Stimulated activated CD4-positive, alpha-beta T cell treated with anti-CD3 and anti-CD28 coated beads, Interleukin-2, amount 100 ng/mL, for 24 hours (primary cell): Measurements from ENCODE around the gene GUCY1B1.
"Not testable (repeated sequence)": the region's sequence is repeated elsewhere in the genome, so short reads cannot be mapped to it uniquely, and the experiment has no call there.

Source experiments
- DNase-seq, 2 donors: peaks; one replicate each; pipeline ENCODE4 v3.0.0-alpha.2; 2020

The GUCY1B1 gene

GRCh38 chr4:155762334-155762733 lies 3.5 kb downstream of the GUCY1B1 start:
- no peak for DNase-seq

GRCh38 chr4:155763551-155763950 lies 4.7 kb downstream of the GUCY1B1 start:
- no peak for DNase-seq

DNA sequence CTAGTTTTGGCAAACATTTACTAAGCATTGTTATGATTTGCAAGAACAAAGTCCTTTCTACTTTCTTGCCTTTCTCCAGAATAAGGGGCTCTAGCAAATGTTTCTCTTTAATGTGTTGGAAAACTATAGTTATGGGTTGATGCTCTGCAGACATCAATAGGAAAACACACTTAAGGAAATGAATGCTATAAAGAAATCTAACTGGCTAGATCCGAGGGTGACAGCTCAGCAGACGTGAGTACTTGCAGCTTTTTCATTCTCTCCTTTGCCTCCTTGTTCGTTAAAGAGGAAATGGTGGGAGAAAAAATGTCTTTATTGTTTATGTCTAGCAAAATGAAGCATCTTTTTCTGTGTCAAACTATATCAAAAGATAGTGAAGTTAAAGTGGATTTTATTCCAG lies 6.3 kb downstream of the GUCY1B1 start:
- no peak for DNase-seq

DNA sequence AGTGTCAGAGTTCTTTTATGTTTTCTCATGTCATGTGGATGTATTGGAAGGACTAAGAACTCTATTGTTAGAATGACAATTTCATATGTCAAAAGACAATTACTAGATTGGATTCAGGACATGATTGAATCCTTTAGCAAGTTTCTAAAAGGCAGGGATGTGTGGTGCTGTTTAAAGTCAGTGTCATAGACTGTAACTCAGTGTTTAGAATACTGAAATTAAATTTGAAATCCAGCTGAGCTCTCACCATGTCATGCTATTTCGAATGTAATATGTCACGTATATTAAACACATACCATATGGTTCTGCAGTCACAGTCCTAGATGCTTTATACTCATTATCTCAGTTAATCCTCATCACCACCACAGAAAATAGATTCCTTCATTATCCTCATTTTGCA lies 7.8 kb downstream of the GUCY1B1 start:
- no peak for DNase-seq

DNA sequence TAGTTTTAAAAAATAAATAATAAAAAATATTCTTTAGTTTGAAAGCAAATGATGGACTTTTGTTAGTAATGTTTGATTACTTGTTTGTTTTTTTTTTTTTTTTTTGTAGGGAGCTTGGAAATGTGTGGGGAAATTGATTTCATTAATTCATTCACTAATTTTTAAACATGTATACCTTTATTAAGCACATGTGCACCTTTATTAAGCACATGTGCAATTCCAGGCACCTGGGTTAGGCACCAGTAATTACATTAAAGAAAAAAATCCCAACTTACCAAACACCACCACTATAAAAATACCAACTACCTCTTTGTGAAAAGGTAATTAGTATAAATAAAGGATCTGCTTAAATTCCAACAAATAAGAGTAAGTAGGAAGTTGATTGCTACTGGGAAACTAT lies 9.5 kb downstream of the GUCY1B1 start:
- no peak for DNase-seq

DNA sequence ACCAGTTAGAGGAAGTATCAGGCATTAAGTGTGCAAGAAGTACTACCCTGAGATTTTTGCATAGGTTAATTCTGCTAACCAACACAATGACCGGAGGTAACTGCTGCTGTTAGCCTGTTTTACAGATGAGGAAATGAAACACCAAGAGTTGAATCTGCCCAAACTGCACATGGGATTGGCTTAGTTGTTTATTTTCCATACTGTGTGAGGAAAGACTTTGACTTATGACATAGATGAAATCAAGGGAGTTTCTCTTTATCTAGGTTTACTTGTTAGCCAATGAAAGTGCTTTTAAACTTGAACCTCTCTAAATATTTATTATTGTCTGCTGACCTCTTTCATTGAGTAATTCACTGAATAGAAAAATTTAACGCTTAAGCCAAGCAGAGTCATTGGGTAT lies 10.3 kb downstream of the GUCY1B1 start:
- no peak for DNase-seq

- no peak for DNase-seq
Measured at GRCh38 chr4:155772459-155773195, 13.8 kb downstream of the GUCY1B1 start.

DNA sequence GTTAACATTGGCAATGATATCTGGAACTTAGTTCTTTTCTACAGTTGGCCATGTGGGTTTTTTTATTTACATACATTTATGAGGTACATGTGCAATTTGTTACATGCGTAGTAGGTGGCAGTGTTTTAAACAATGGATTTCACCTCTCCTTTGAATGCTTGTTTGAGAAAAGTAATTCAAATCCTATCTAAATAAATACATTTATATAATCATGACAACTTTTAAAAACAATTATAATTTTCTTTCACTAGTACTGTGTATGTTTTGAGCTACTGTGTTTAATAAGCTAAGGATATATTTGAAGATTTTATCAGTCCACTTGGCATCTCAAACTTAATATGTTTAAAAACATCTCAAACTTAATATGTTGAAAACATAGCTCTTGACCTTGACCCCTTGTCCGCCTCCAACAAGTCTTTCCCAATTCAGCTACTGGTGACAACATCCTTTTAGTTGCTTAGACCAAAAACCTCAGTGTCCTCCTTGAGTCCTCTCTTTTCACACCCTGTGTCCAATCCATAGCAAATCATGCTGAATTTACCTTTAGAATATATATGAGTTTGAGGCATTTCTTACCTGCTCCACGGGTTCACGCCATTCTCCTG lies 14.5 kb downstream of the GUCY1B1 start:
- DNase-seq: no peak

DNA sequence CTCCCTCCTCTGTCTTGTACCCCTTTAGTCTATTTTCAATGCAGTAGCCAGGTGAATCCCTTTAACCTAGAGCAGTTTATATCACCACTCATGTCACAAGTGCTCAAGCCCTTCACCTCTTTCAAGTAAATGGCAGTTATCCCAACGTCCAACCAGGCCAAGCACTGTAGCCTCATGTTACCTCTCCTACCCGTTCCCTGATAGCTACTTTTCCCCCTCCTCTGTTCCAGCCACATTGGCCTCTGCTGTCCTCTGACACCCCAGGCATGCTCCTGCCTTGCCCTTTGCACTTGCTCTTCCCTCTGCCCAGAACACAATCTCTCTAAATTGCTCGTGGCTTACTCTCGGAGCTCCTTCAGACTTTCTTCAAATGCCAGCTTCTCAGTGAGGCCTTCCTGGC lies 15.2 kb downstream of the GUCY1B1 start:
- DNase-seq: no peak

DNA sequence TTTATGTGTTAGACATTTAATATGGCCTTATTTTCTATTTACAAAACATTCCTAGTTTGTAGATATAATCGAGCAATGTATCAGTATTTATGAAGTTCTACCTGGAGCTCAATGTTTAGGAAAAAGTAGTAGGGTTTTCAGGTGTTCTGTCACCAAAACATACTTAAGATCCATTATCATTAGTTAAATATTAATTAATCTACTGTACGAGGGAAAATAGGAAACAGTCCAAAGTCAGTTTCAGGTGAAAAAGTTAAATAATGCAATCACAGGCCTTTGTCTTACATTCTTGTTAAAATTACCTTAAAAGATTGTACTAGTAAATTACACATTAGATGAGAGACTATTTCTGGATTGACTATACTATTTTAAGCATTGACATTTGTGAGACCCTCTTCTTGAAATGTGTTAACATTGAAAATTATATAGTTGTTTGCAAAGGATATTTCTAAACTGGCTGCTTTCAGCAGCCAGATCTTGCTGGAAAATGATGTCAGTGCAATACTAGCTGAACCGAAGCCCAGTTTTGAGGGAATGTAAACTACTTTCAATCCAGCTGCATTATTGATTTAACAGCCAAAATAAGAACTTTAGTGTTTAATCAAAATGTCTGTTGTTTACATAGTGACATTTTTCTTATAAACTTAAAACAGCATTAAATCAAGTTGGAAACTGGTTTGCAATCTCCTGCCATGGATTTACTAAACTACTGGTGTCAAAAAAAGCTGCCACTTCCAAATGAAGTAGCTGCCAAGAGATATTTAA lies 19.3 kb downstream of the GUCY1B1 start:
- no peak for DNase-seq

DNA sequence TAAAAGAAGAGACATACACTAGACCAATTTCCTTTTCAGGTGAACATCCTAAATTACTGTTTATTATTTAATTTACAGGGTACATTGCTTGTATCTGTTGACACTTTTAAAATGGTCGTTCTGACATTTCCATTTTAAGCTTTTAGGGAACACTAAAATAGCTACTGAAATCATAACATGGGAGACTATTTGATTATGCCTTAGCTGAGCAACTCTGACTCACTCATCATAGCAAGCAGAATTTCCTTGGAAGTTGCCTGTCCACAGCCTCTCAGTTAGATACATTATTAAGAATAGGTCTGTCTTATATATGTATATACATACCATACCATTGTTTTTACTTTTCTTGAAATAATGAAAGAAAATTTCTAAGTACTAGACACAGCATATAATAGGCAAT lies 22.0 kb downstream of the GUCY1B1 start:
- no peak for DNase-seq

GRCh38 chr4:155781249-155781831 lies 22.5 kb downstream of the GUCY1B1 start:
- DNase-seq: no peak

DNA sequence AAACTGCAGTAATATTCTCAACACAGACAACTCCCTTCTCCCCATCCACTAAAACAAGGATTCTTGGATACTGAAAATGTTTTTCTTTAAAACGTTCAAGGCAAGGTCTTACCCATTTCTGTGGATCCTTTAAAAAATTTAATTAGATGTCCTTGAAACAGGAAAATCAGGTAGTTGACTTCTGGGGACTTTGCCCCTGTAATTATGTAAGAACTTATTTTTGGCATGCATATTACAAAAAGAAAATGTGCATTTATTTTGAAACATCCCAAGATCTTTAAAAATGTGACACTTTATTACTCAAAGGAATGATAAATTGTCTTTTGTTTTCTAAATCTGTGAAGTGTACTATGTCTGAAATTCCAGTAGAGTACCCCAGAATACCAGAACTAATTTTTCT lies 25.8 kb downstream of the GUCY1B1 start:
- no peak for DNase-seq

GRCh38 chr4:155785828-155786227 lies 27.0 kb downstream of the GUCY1B1 start:
- no peak for DNase-seq

GRCh38 chr4:155787113-155787710 lies 28.4 kb downstream of the GUCY1B1 start:
- DNase-seq: no peak

DNA sequence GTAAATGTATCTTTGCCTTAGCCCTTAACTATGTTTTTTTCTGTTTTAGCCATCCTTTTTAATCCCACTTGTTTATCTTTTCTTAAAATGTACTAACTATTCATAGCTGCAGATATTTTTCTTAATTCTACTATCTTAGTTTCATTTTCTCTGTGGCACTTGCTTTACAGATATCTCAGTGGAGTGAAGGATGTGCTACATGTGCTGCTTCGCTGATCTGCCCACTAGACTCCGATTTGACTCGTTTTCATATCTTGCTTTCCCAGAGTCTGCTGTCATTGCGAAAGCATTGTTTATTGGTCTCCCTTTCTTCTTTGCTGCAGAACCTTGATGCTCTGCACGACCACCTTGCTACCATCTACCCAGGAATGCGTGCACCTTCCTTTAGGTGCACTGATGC lies 30.6 kb downstream of the GUCY1B1 start:
- no peak for DNase-seq

GRCh38 chr4:155789982-155790381 lies 31.2 kb downstream of the GUCY1B1 start:
- DNase-seq: no peak

GRCh38 chr4:155794589-155795236 lies 35.9 kb downstream of the GUCY1B1 start:
- no peak for DNase-seq

DNA sequence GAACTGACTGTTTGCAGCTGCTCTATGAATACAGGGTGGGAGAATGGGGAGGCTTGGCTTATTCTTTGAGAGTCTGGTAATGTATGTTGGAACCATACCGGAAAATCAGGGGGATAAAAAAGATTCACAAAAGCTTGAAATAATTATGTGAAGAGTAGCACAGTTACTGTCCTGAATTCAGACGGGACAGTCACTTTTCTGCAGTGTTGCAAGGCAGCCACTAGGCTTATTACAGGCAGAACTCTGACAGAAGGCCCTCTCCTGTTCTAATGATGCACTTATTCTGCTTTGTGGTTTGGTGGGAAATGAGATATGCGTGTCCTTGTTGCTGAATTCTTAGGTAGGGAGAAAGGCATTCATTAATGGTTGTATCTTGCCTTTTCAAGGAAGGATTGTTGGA lies 37.2 kb downstream of the GUCY1B1 start:
- no peak for DNase-seq

DNA sequence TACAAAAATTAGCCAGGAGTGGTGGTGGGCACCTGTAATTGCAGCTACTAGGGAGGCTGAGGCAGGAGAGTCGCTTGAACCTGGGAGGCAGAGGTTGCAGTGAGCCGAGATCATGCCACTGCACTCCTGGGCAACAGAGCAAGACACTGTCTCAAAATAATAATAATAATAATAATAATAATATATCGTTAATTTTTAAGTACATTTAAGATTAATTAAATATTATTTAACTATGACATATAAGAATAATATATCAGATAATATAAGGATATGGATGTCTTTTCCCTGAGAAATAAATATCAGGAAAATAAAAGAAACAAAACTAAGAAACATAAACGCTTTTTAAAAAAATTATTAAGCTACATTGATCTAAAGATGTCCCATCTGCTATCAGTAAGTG lies 38.8 kb downstream of the GUCY1B1 start:
- DNase-seq: not testable (repeated sequence)

DNA sequence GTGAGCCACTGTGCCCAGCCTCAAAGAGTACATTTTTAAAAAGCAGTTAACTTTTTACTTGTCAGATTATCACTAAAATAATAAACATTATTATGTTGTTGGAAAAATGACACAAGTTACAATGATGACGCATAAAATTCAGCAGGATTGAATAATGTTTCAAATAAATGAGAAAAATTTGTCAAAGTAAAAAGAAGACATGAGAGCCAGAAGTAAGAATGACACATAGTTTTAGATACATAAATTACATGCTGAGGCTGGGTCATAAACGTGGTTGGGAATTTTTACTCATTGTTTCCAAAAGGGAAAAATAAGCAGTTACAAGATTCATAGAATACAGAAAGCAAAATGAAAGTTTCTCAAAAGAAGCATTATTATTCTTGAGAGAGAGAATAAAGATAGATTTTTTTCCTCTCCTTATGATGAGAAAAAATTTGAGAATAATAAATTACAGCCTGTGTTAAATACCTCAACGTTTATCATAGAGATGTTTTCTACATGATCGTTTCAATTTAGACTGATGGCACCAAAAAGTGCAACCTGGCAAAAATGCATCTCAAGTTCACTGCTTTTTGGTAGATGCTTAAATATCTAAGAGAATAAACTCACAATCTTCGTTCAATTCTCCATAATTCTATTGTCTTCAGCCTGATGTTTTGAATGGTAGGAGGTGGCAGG lies 40.4 kb downstream of the GUCY1B1 start:
- no peak for DNase-seq

- no peak for DNase-seq
Measured at GRCh38 chr4:155799794-155800123, 40.9 kb downstream of the GUCY1B1 start.
